NCI-H2227 (cell line): ENCODE data around the gene COL15A1.

Experiments
- DNase-seq: peaks from one replicate; lab custom pipeline; 2025; ENCODE audit not compliant: unreplicated experiment; lab: John Stamatoyannopoulos, UW

The COL15A1 gene

DNA sequence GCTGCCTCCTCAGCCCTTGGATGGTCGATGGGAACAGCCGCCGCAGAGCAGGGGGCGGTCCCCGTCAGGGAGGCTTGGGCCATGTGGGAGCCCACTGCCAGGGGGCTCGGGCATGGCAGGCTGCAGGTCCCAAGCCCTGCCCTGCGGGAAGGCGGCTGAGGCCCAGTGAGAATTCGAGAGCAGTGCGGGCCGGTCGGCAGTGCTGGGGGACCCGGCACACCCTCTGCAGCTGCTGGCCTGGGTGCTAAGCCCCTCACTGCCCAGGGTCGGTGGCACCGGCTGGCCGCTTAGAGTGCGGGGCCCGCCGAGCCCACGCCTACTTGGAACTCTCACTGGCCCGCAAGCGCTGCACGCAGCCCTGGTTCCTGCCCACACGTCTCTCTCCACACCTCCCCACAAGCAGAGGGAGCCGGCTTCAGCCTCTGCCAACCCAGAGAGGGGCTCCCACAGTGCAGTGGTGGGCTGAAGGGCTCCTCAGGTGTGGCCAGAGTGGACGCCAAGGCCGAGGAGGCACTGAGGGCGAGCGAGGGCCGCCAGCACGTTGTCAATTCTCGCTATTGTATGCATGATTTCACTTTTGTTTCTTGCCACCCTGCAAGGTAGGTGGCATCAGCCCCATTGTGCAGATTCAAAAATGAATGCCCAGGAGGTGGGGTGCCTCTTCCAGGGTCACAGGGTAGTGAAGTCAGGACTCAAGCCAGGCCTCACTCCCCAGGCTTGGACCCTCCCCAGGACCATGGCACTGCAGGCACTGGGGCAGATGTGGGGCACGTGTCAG is 48.6 kb downstream of the COL15A1 start:
- DNase-seq: no peak

DNA sequence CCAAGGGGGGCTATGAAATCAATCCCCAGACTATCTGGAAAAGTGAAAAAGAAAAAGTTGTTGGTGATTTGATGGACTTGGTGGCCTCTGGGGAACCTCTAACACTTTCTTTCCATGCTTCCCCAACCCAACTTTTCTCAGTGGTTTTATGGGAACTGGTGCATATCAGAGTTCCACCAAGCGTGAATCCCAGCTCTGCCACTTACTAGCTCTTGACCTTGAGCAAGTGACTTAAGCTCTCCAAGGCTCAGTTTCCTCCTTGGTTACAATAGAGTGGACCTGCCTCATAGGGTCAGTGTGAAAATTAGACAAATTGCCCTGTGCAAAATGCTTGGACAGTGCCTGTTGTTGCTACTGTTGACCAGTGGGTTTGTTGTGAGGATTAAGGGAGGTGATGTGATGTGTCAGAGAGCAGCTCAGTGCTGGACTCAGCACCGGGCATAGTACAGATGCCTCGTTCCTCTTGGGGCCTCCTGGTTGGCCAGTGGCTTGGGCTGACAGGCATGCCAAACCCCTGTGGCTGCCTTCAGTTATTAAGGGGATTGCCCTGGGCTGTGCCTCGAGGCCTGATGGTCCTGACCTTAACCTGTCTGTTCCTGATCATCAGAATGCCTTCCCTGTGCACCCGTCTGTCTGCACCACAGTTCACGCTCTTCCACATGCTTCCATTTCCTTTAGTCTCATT is 49.3 kb downstream of the COL15A1 start:
- DNase-seq: no peak

DNA sequence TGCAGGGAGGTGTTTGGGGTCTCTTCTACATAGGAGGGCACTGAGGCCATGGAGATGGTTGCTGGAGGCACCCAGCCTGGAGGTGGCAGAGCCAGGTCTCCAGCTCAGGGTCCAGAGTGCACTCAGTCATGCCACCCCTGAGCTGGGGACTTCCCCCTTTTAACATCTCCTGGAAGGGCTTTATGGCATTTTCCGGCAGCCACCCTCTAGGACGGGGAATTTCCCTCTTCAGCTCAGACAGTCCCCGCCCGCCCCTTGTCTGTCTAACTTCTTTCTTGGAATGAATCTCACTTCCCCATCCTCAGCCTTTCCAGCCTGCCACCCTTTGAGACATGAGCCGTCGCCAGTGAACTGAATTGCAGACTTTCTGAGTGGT is 49.9 kb downstream of the COL15A1 start:
- DNase-seq: no peak

DNA sequence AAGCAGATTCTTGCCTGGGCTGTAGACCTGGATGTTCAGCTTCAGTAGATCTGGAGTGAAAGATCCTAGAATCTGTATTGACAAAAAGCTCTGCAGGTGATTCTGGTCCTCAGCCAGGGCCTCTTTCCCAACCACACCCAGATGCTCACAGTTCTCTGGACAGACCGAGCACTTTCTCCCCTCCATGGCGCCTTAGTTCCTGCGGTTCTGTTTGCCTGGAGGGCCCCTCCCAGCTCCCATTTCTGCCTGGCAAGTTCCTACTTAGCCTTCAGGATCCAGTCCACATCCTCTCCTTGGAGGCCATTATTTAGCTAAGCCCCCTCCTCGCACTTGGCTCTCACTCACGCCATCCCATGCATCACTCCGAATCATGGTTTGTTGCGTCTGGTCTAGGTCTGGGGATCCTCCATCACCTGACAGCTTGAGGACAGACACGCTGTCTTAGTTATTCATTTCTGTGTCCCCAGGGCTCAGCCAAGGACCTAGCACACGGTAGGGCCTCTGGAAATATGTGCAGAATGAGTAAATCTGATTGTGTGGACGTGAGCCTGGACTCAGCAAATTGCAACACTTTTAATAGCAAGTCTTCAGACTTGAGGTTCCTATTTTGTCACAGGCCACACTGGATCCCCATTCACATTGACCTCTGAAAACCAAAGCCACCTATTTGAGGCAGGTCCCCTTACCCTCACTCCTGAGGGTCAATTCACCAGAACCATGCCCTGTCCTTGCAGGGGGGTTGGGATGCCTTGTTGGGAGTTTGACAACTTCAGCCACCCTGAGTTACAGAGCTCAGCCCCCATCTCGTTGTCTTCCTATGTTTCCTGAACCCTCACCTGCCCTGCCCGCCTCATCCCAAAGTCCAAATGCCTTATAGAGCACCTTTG is 50.7 kb downstream of the COL15A1 start:
- no peak for DNase-seq

DNA sequence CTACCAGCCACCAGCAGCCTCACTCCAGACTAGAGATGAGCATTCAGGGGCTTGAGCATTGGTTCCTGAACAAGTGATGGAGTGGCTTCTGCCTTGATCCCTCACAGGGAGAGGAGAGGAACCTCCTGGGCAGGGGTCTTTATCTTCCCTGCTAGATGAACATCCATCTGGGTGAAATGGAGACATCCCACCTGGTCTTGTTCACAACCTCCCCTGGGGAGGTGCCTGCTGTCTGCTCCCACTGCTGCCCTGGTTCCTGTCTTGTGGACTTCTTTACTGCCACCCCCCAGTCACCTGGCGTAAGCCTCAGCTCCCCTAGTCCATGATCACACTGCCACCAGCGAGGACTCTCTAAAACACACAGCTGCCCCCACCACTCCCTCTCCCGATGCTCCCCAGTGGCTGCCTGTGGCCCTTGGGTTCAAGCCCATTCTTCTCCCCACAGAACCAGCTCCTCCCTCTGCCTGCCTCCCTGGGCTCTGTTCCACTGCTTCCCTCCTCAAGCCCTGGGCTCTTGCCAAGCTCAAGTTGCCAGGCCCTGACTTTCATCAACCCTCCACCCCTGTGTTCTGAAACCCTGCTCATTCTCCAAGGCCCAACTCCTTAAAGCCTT is 51.5 kb downstream of the COL15A1 start:
- no peak for DNase-seq

DNA sequence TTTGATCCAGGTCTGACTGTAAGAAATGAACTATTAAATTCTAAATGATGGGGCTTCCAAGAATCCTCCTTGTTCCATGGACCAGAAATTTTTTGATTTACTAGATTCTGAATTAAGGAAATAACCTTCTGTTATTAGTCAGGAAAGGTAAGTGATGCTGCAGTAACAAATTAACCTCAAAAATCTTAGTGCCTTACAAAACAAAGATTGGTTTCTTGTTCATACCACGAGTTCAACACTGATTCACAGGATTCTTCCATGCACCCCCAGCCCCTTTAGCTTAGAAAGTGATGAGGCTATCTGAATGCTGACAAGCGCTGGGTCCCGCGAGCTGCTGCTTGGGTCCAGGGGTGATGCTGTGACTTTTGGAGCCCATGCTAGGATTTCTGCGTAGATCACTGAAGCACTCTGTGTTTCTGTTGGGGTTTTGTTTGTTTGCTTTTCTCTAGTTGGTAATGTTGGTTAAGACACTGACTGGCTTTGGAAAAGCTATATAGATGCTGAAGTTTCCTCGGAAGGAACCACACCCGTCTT is 52.3 kb downstream of the COL15A1 start:
- no peak for DNase-seq

DNA sequence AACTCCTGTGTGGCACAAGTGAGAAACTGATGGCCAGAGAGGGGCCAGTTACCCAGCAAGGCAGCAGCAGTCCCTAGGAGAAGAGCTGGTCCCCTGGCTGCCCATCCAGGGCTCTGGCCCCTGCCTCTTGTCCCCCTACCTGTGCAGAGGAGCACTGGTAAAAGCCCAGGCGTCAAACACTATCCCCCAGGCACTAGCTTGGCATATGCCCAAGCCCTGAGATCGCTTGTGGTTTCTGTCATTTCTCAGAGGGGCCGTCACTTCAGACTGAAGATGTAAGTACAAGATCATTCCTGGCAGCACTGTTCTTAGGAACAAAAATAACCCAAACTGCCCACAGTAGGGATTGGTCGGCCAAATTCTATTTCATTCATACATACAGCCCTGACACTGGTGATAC is 53.9 kb downstream of the COL15A1 start:
- DNase-seq: no peak

DNA sequence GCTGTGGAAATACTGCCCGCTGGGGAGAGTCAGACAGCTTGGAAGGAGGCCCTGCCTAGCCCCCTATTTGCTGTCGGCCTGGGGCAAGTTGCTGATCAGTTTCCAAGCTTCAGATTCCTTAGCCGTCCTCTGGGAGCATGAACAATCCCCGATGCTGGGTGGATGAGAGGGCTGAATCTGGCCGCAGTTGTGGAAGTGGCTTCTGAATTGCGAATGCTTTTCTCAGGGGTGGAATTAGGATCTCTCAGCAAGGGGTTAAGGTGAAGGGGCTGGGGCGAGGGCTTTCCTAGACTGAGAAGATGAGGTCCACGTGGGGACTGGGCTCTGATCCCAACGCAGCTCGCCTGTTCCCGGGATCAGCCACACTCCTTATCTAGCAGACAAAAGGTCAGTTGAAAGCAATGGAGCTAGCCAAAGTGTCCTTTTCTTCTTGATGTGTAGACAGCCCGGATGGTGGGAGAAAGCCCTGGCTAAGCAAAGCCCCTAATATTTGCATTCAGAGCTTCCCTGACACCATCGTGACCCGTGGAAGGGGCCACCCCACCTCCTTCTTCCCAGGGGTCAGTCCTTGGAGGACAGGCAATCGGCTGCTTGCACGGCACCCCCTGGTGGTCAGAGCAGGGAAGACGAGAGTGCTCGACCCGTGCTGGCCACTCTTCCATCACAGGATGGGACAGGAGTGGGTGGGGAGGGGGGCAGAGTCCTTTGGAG is 54.9 kb downstream of the COL15A1 start:
- DNase-seq: peak; percentile 13

DNA sequence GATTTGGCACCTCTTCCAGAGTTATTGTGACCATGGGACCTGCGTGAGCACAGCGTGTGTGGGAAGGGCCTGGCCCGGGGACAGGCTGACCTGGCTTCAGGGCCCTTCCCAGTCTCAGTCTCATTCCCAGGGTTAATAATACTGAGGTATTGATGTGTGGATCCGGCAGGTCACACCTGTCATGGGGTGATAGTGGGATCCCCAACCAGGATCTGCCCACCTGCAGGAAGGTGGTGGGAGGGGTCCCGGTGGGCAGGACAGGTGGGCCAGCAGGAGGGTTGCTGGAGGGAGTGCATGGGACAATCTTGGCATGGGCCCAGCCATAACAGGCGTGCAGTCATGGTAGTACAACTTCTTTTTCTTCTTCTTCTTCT is 55.4 kb downstream of the COL15A1 start:
- DNase-seq: no peak

DNA sequence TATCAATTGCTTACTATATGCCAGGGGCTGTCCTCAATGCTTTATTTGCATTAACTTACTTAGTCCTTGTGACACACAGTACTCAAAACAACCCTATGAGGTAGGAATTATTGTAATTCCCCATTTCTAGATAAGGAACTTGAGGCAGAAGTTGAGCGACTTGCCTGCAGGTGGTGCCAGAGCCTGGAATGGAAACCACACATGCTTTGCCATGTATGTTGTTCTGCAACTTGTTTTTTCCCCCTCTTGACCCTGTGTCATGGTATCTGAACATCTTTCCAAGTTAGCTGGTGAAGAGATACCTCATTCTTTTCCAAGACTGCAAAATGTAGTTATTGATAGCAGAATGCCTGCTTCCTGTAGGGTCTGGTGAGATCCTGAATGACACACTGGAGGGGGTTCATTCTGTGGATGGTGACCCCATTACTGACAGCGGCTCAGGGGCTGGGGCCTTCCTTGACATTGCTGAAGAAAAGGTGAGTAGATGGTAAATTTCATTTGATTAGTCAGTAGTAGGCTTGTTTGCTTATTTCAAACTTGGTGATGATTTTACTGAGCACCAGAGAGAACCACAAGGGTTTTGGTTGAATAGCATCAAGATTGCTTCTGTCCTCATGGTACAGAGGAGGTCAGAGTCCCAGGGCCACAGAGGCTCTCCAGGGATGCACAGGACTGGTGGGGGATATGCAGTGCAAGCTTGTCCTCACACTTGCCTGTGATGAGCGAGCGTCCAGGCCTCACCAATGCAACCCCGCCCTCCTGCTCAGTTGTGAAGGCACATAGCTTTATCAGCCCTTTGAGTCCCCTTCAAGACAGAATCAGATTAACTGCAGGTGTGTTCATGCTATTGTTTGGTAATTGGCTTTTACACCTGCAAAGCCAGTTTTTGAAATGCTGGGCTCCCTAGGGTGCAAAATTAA is 57.0 kb downstream of the COL15A1 start:
- peak; percentile 47 for DNase-seq

DNA sequence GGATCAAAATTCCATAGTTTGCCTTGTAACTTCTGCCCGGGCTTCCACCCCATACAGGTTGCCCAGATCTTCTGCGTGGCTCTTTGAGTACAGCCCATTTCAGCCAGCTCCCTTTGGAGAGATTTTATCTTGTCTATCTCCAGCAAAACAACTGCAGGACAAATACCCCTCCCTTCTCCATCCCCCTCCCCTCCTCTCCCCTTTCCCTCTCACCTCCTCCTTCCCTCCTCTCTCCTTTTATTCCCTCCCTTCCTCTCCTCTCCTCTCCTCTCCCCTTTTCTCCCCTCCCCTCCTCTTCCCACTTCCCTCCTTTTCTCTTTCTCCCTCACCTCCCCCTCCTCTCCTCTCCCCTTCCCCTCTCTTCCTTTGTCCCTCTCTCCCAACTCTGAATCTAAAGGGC is 58.2 kb downstream of the COL15A1 start:
- DNase-seq: no peak

DNA sequence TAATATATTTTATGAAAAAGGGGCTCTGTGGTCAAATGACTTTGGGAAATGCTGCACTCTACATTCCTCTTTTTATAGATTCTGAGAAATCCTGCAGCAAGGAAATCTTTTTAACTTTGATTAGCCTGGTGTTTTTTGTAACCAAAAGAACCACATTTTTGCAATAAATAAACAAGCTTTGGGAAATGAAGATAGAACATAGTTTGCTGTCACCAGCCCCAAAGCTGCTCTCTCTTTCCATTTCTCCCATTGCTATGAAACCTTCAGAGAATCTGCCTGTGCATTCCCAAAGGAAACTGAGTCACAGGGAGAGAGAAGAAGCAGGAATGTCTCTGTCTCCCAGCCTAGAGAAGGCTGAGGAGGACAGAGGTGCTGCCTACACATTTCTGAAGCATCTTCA is 59.0 kb downstream of the COL15A1 start:
- DNase-seq: no peak

DNA sequence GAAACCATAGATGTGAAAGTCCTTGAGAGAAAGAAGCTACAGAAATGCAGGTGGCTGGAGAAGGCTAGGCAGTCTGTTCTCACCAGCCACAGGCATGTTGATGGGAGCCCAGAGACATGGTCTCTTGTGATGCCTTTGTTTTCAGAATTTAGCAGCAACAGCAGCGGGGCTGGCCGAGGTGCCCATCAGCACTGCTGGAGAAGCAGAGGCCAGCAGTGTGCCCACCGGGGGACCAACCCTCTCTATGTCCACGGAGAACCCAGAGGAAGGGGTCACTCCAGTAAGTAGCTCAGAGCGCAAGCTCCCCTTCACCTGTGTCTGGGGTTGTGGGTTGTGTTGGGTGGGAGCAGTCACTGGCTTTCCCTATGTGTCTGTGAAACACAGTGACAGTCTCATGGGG is 59.6 kb downstream of the COL15A1 start:
- no peak for DNase-seq

DNA sequence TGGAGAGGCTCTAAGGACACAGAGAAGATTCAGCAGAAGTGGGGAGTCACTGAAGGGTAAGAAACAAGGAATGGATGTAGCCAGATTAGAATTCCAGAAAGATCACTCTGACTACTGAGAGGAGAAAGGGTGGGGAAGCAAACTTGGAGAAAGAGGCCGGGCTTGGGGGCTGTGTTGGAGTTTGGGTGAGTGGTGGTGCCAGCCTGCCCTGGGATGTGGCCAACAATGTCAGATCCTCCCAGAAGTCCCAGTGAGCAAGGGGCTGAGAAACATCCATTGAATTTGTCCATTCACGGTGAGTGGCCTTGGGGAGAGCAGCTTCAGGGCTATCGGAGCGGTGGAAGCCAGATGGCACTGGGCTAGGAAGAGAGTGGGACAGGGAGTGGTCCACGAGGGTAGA is 60.4 kb downstream of the COL15A1 start:
- DNase-seq: no peak

DNA sequence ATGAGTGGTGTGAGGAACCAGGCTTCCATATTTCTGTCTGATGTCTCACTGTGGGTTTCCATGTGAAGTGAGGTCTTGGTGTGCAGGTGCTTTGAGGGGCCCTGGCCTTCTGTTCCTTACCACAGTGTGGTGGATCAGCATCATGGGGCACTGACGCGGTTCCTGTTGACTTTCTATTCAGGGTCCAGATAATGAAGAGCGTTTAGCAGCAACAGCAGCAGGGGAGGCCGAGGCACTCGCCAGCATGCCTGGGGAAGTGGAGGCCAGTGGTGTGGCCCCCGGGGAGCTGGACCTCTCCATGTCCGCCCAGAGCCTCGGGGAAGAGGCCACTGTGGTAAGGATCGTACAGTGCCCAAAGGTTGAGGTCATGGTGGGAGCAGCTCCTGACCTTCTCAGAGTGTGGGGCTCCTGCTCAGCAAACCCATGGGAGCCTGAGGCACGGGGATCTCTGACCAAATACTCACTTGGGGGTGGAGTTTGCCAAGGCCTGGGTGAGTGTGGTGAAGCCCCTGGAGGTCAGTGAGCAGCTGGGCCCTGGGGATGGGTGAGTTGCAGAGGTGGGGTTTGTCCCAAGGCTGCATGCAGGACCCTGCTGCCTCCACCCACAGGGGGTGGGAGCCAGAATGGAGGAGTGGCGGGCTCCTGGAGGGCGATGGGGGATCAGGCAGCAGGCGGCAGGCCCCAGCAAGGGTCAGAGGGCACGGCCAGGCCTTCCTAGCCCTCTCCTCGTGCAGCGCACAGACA is 61.2 kb downstream of the COL15A1 start:
- no peak for DNase-seq

DNA sequence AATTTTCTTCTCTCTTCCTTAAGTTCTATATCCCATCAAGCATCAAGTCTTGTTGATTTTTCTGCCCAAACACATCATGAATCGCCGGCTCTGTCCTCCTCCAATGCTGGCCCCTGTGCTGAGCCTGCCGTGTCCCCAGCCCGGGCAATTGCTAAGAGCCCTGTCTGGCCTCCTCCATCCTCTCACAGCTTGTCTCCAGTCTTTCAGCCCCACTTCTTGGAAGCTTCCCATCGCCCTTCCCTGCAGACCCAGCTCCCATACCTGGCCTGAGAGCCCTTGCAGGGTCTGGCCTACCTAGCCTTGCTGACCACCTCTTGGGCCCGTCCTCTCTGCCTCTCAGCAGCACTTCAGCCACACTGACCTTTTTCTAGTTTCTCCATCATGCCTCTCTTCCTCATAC is 61.9 kb downstream of the COL15A1 start:
- DNase-seq: no peak

DNA sequence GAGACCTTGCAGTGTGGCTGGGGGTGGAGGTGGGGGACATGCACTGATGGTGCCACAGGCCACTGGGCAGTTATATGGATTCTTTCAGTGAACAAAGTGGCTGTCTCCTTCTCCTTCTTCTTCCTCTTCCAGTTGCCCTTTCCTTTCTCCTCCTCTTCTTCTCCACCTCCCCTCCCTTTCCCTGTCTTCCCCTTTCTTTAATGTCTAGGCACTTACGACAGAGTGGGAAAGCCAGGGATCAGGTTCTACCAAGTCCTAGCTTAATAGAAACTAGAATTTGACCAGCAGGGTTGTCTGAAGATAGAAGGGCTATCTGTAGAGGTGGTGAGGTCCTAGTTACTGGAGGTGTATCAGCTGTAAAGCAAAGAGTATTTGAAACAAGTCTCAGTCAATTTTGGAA is 62.8 kb downstream of the COL15A1 start:
- DNase-seq: no peak

DNA sequence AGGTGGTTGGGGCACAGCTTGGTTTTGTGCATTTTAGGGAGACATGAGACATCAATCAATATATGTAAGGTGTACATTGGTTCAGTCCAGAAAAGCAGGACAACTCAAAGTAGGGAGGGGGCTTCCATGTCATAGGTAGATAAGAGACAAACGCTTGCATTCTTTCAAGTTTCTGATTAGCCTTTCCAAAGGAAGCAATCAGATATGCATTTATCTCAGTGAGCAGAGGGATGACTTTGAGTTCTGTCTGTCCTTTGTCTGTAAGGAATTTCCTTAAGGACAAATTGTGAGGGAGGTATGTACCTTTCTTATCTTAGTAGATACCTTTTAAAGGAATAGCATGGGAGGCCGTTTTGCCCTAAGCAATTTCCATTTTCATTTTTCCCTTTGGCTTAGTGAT is 63.3 kb downstream of the COL15A1 start:
- DNase-seq: no peak

DNA sequence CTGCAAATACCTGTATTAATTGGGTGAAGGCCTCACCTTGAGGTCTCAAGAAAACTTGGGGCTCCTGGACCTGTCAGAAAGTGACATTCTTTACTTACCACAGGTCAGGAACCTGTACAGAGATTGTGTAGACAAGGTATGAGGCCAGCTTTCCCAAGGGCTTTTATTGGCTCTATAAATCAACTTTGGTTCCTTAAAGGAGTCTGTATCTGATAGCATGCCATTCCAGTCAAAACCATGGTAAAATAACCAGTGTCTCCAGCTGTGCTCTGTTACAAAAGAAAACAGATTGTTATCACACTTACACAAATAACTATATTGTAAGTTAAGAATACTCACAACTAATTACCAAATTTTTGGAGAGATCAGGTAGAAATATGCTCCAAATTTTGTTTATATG is 64.5 kb downstream of the COL15A1 start:
- no peak for DNase-seq
